ENCODE data around the gene GCNT4. TPM values are rescaled to one million over a fixed set of nuclear protein-coding genes. Genes with fewer than 3 reads are reported as not detected.

The GCNT4 gene
- polyA plus RNA-seq, 1 of the 3 experiments (the other 2 are of a cell fraction) = 0.02 TPM

- CTCF ChIA-PET = no interaction called here
- no peak for DNase-seq
- Histone ChIP-seq H2AFZ (ENCODE audit: low read depth) (no peak overlapping the region), H3K9me3 (no peaks in the 10 kb centered on the region), H3K4me1 (ENCODE audit: control insufficient read depth in 1 of 2, insufficient read depth in 2 of 2, low read depth in 1 of 2, low read length in 1 of 2) (no peaks in the 10 kb centered on the region), H3F3A (replicated peaks; ENCODE audit: insufficient read depth) (no peaks in the 10 kb centered on the region), H3K27me3 (ENCODE audit: insufficient read depth) (no peaks in the 10 kb centered on the region), H4K20me1 (ENCODE audit: insufficient read depth) (no peaks in the 10 kb centered on the region), H3K36me3 (replicated peaks in 1 of 2; ENCODE audit: control insufficient read depth in 1 of 2, insufficient read depth in 2 of 2, low read length in 1 of 2) (no peaks in the 10 kb centered on the region), H3K4me2 (no peak overlapping the region), H3K9ac (no peak overlapping the region), H3K79me2 (ENCODE audit: insufficient read depth) (no peaks in the 10 kb centered on the region), H3K4me3 (ENCODE audit: low read depth in 2 of 2, low read length in 1 of 2) (no peak overlapping the region), H3K9me2 (no peaks in the 10 kb centered on the region), H3K27ac (ENCODE audit: low read depth in 2 of 2, low read length in 1 of 2) (no peak overlapping the region)
- no peak for TF ChIP-seq JUND (IDR thresholded peaks at IDR 0.05)
- no peak for TF ChIP-seq FOSL2 (IDR thresholded peaks at IDR 0.05; ENCODE audit: borderline replicate concordance, low read depth)
- TF ChIP-seq EP300 (IDR thresholded peaks at IDR 0.05; ENCODE audit: borderline replicate concordance in 1 of 2, low read depth in 1 of 2, low read length in 1 of 2) = no peak
- no peak for TF ChIP-seq EZH2phosphoT487 (IDR thresholded peaks at IDR 0.05; ENCODE audit: borderline replicate concordance, low read depth)
- TF ChIP-seq GATA2 (CRISPR knock-in tag; IDR thresholded peaks at IDR 0.05) = no peak
- TF ChIP-seq MEF2A (IDR thresholded peaks at IDR 0.05; ENCODE audit: borderline replicate concordance, low read depth) = no peak
- TF ChIP-seq FOXM1 (IDR thresholded peaks at IDR 0.05; ENCODE audit: low read depth) = no peak
- no peak for TF ChIP-seq TEAD4 (IDR thresholded peaks at IDR 0.05; ENCODE audit: borderline replicate concordance, insufficient read depth)
- no peak for TF ChIP-seq TAF1 (IDR thresholded peaks at IDR 0.05; ENCODE audit: borderline replicate concordance, low read depth, low read length)
- TF ChIP-seq, protein P1, sequence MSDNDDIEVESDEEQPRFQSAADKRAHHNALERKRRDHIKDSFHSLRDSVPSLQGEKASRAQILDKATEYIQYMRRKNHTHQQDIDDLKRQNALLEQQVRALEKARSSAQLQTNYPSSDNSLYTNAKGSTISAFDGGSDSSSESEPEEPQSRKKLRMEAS (IDR thresholded peaks at IDR 0.05; ENCODE audit: low read depth) = no peak
- no peak for TF ChIP-seq RXRA (IDR thresholded peaks at IDR 0.05; ENCODE audit: borderline replicate concordance, low read depth)
- TF ChIP-seq ELF1 (IDR thresholded peaks at IDR 0.05) = no peak
- no peak for TF ChIP-seq NFIC (IDR thresholded peaks at IDR 0.05; ENCODE audit: borderline replicate concordance)
- no peak for TF ChIP-seq RCOR1 (IDR thresholded peaks at IDR 0.05; ENCODE audit: low read length)
- TF ChIP-seq CTCF (IDR thresholded peaks at IDR 0.05) = no peak
- TF ChIP-seq CHD2 (IDR thresholded peaks at IDR 0.05; ENCODE audit: low read length, partially characterized antibody) = no peak
- TF ChIP-seq SIN3A (IDR thresholded peaks at IDR 0.05; ENCODE audit: borderline replicate concordance, low read depth, low read length) = no peak
- TF ChIP-seq USF2 (IDR thresholded peaks at IDR 0.05; ENCODE audit: borderline replicate concordance, low read depth, low read length) = no peak
- no peak for TF ChIP-seq RAD21 (IDR thresholded peaks at IDR 0.05; ENCODE audit: low read length)
- no peak for TF ChIP-seq USF1 (IDR thresholded peaks at IDR 0.05; ENCODE audit: borderline replicate concordance, low read depth)
- POLR2A ChIA-PET = no interaction called here
- 62% methylated on average over 10 of the region's 10 CpGs for WGBS (ENCODE audit: low lambda C conversion rate)
Observed at GRCh38 chr5:75020016-75020656, 32.2 kb downstream of the GCNT4 start.
